ENCODE measurements around the gene FBXW11.

FBXW11 gene

GRCh38 chr5:172042183-172042582 lies 35.7 kb upstream of the FBXW11 start:
- H3K4me2 ChIP-seq (ENCODE audit: low read length) = no peak overlapping the region
- no peaks in the 10 kb centered on the region for H3K79me2 ChIP-seq (ENCODE audit: control insufficient read depth, low read length)
- H3K27ac ChIP-seq (ENCODE audit: low read depth, low read length) = no peak overlapping the region
- H3K27me3 ChIP-seq (ENCODE audit: control insufficient read depth, low read length) = no peaks in the 10 kb centered on the region
- H3K4me3 ChIP-seq (ENCODE audit: low read length) = no peak overlapping the region
- H4K20me1 ChIP-seq (ENCODE audit: control insufficient read depth, insufficient read depth, low read depth, low read length) = no peaks in the 10 kb centered on the region
- peaks cover 10% of the 10 kb centered on the region; the same call in 1 of the 2 replicates for H3K4me1 ChIP-seq (ENCODE audit: control insufficient read depth, low read length)
- H3F3A ChIP-seq (ENCODE audit: control insufficient read depth, insufficient read depth) = no peaks in the 10 kb centered on the region
- H3K36me3 ChIP-seq (ENCODE audit: control insufficient read depth, low read length) = no peaks in the 10 kb centered on the region
- no peak for TF ChIP-seq EZH2phosphoT487 (IDR thresholded peaks at IDR 0.05; ENCODE audit: borderline replicate concordance, low read length)
- TF ChIP-seq, protein P1, sequence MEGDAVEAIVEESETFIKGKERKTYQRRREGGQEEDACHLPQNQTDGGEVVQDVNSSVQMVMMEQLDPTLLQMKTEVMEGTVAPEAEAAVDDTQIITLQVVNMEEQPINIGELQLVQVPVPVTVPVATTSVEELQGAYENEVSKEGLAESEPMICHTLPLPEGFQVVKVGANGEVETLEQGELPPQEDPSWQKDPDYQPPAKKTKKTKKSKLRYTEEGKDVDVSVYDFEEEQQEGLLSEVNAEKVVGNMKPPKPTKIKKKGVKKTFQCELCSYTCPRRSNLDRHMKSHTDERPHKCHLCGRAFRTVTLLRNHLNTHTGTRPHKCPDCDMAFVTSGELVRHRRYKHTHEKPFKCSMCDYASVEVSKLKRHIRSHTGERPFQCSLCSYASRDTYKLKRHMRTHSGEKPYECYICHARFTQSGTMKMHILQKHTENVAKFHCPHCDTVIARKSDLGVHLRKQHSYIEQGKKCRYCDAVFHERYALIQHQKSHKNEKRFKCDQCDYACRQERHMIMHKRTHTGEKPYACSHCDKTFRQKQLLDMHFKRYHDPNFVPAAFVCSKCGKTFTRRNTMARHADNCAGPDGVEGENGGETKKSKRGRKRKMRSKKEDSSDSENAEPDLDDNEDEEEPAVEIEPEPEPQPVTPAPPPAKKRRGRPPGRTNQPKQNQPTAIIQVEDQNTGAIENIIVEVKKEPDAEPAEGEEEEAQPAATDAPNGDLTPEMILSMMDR (IDR thresholded peaks at IDR 0.05; ENCODE audit: low read depth, low read length, poor library complexity, severe bottlenecking) = no peak
- H3K9me2 ChIP-seq (replicated peaks; ENCODE audit: control insufficient read depth, low read length) = no peaks in the 10 kb centered on the region
- H3K9me3 ChIP-seq (ENCODE audit: control insufficient read depth, insufficient read depth, low read length) = no peaks in the 10 kb centered on the region

- no peaks in the 10 kb centered on the region for H3F3A ChIP-seq (ENCODE audit: control insufficient read depth, insufficient read depth)
- no peaks in the 10 kb centered on the region for H3K27me3 ChIP-seq (ENCODE audit: control insufficient read depth, low read length)
- H3K27ac ChIP-seq (ENCODE audit: low read depth, low read length) = no peak overlapping the region
Measured at GRCh38 chr5:172038167-172038566, 31.7 kb upstream of the FBXW11 start.

GRCh38 chr5:172035049-172035448 lies 28.6 kb upstream of the FBXW11 start:
- H3K79me2 ChIP-seq (ENCODE audit: control insufficient read depth, low read length) = no peaks in the 10 kb centered on the region
- no peak overlapping the region for H3K4me2 ChIP-seq (ENCODE audit: low read length)
- H3K9me2 ChIP-seq (replicated peaks; ENCODE audit: control insufficient read depth, low read length) = no peaks in the 10 kb centered on the region
- H3K4me3 ChIP-seq (ENCODE audit: low read length) = no peak overlapping the region
- H3K27me3 ChIP-seq (ENCODE audit: control insufficient read depth, low read length) = no peaks in the 10 kb centered on the region
- H3K4me1 ChIP-seq (ENCODE audit: control insufficient read depth, low read length) = no peaks in the 10 kb centered on the region
- H3K9me3 ChIP-seq (ENCODE audit: control insufficient read depth, insufficient read depth, low read length) = peaks cover 7% of the 10 kb centered on the region
- H4K20me1 ChIP-seq (ENCODE audit: control insufficient read depth, insufficient read depth, low read depth, low read length) = no peaks in the 10 kb centered on the region
- H3K27ac ChIP-seq (ENCODE audit: low read depth, low read length) = no peak overlapping the region
- H3K36me3 ChIP-seq (ENCODE audit: control insufficient read depth, low read length) = no peaks in the 10 kb centered on the region
- TF ChIP-seq, protein P1 (IDR thresholded peaks at IDR 0.05; ENCODE audit: low read depth, low read length, poor library complexity, severe bottlenecking) = no peak
- no peak for TF ChIP-seq EZH2phosphoT487 (IDR thresholded peaks at IDR 0.05; ENCODE audit: borderline replicate concordance, low read length)
- no peaks in the 10 kb centered on the region for H3F3A ChIP-seq (ENCODE audit: control insufficient read depth, insufficient read depth)

More at GRCh38 chr5:172038167-172038566, 31.7 kb upstream of the FBXW11 start:
- H3K79me2 ChIP-seq (ENCODE audit: control insufficient read depth, low read length) = no peaks in the 10 kb centered on the region
- no peaks in the 10 kb centered on the region for H3K36me3 ChIP-seq (ENCODE audit: control insufficient read depth, low read length)
- H3K9me2 ChIP-seq (replicated peaks; ENCODE audit: control insufficient read depth, low read length) = no peaks in the 10 kb centered on the region
- H3K9me3 ChIP-seq (ENCODE audit: control insufficient read depth, insufficient read depth, low read length) = no peaks in the 10 kb centered on the region
- H3K4me3 ChIP-seq (ENCODE audit: low read length) = no peak overlapping the region
- H3K4me2 ChIP-seq (ENCODE audit: low read length) = no peak overlapping the region
- H3K4me1 ChIP-seq (ENCODE audit: control insufficient read depth, low read length) = peaks cover 4% of the 10 kb centered on the region; the same call in 1 of the 2 replicates
- no peak for TF ChIP-seq EZH2phosphoT487 (IDR thresholded peaks at IDR 0.05; ENCODE audit: borderline replicate concordance, low read length)
- TF ChIP-seq, protein P1 (IDR thresholded peaks at IDR 0.05; ENCODE audit: low read depth, low read length, poor library complexity, severe bottlenecking) = no peak
- no peaks in the 10 kb centered on the region for H4K20me1 ChIP-seq (ENCODE audit: control insufficient read depth, insufficient read depth, low read depth, low read length)
